ENCODE data around the gene NOL12. TPM values are rescaled to one million over a fixed set of nuclear protein-coding genes. Genes with fewer than 3 reads are reported as not detected.

NOL12 gene
- 9.9 TPM for total RNA-seq (ENCODE audit: unreplicated experiment)
- long read RNA-seq, transcript NOL12-201 (6 exons, 2,854 nt): major isoform, 5 of 15 reads
- long read RNA-seq, partial matches to known transcripts: 1 of 15 reads
- long read RNA-seq, other reads (novel, unspliced or antisense): 5 of 15 reads

GRCh38 chr22:37686002-37686982 lies at the start of gene NOL12:
Gene NOL12 (plus strand): TSS chr22:37686343. CDS start chr22:37686393, 50 bp downstream.
- peaks cover 6% of the 10 kb centered on the region for H3K4me1 Mint-ChIP-seq (ENCODE audit: low read depth, unreplicated experiment)
- peaks cover 3% of the 10 kb centered on the region for H3K9me3 Mint-ChIP-seq (ENCODE audit: unreplicated experiment)
- no peak for TF ChIP-seq CTCF (IDR thresholded peaks at IDR 0.05; ENCODE audit: partially characterized antibody, unreplicated experiment)
- H3K27ac Mint-ChIP-seq (ENCODE audit: unreplicated experiment): peak within 1 kb of the TSS; percentile 93
- peak within 1 kb of the TSS; percentile 92 for H3K4me3 Mint-ChIP-seq (ENCODE audit: unreplicated experiment)
- no peaks in the 10 kb centered on the region for H3K36me3 Mint-ChIP-seq (ENCODE audit: unreplicated experiment)
- peaks cover 3% of the 10 kb centered on the region for H3K27me3 Mint-ChIP-seq (ENCODE audit: unreplicated experiment)
- DNase-seq: peak; percentile 83

GRCh38 chr22:37636949-37637273 lies 49.2 kb upstream of the NOL12 start:
- TF ChIP-seq CTCF (IDR thresholded peaks at IDR 0.05; ENCODE audit: partially characterized antibody, unreplicated experiment): no peak
- Mint-ChIP-seq H3K9me3 (ENCODE audit: unreplicated experiment) (peaks cover 8% of the 10 kb centered on the region), H3K4me3 (ENCODE audit: unreplicated experiment) (no peak overlapping the region)

GRCh38 chr22:37638391-37639069 lies 47.6 kb upstream of the NOL12 start:
- TF ChIP-seq CTCF (IDR thresholded peaks at IDR 0.05; ENCODE audit: partially characterized antibody, unreplicated experiment): no peak
- peaks cover 11% of the 10 kb centered on the region for H3K4me1 Mint-ChIP-seq (ENCODE audit: low read depth, unreplicated experiment)
- DNase-seq: no peak
- no peaks in the 10 kb centered on the region for H3K36me3 Mint-ChIP-seq (ENCODE audit: unreplicated experiment)
- H3K9me3 Mint-ChIP-seq (ENCODE audit: unreplicated experiment): peaks cover 6% of the 10 kb centered on the region
- H3K27ac Mint-ChIP-seq (ENCODE audit: unreplicated experiment): no peak overlapping the region
- peaks cover 4% of the 10 kb centered on the region for H3K27me3 Mint-ChIP-seq (ENCODE audit: unreplicated experiment)
- H3K4me3 Mint-ChIP-seq (ENCODE audit: unreplicated experiment): peak overlapping the region; percentile 82

More at GRCh38 chr22:37636949-37637273, 49.2 kb upstream of the NOL12 start:
- Mint-ChIP-seq H3K36me3 (ENCODE audit: unreplicated experiment) (no peaks in the 10 kb centered on the region), H3K27ac (ENCODE audit: unreplicated experiment) (no peak overlapping the region), H3K27me3 (ENCODE audit: unreplicated experiment) (peaks cover 8% of the 10 kb centered on the region), H3K4me1 (ENCODE audit: low read depth, unreplicated experiment) (peaks cover 15% of the 10 kb centered on the region)
- DNase-seq: no peak

- TF ChIP-seq CTCF (IDR thresholded peaks at IDR 0.05; ENCODE audit: partially characterized antibody, unreplicated experiment): no peak
- DNase-seq: peak; percentile 72
- Mint-ChIP-seq H3K27me3 (ENCODE audit: unreplicated experiment) (peaks cover 4% of the 10 kb centered on the region), H3K4me1 (ENCODE audit: low read depth, unreplicated experiment) (peaks cover 10% of the 10 kb centered on the region), H3K27ac (ENCODE audit: unreplicated experiment) (no peak within 1 kb of the TSS), H3K9me3 (ENCODE audit: unreplicated experiment) (peaks cover 2% of the 10 kb centered on the region), H3K36me3 (ENCODE audit: unreplicated experiment) (no peaks in the 10 kb centered on the region), H3K4me3 (ENCODE audit: unreplicated experiment) (peak within 1 kb of the TSS; percentile 82)
These were observed 46.9 kb upstream of the NOL12 start, which contains the start of gene SH3BP1 for GRCh38 chr22:37639070-37639760. Gene SH3BP1 (plus strand): TSS chr22:37639669. CDS start chr22:37639788, 119 bp downstream.

All from glutamatergic neuron (in vitro differentiated cells).